ENCODE measurements around the gene TRIM54.
"Not testable (repeated sequence)": the region's sequence is repeated elsewhere in the genome, so short reads cannot be mapped to it uniquely, and the experiment has no call there.

Gene TRIM54

DNA sequence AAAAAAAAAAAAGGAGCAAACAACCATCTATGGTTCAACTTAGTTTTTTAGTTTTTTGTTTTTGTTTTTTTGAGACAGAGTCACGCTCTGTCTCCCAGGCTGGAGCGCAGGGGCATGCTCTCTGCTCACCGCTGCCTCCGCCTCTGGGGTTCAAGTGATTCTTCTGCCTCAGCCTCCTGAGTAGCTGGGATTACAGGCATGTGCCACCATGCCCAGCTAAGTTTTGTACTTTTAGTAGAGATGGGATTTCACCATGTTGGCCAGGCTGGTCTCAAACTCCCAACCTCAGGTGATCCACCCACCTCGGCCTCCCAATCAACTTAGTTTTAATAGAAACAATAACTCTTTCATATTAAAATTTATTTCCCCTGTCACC is 71.1 kb downstream of the TRIM54 start:
- H4K8ac ChIP-seq (ENCODE audit: low read depth, low read length); H2BK120ac ChIP-seq (ENCODE audit: low read depth, low read length); H4K5ac ChIP-seq (ENCODE audit: low read length); H3K79me1 ChIP-seq (ENCODE audit: low read length); H2BK5ac ChIP-seq (ENCODE audit: low read length); H3K9ac ChIP-seq (ENCODE audit: low read length); H3K4ac ChIP-seq (ENCODE audit: low read depth, low read length); H3K56ac ChIP-seq (ENCODE audit: low read length); DNase-seq; H3K23ac ChIP-seq (ENCODE audit: low read length); H3K27ac ChIP-seq (ENCODE audit: low read depth, low read length); H3K36me3 ChIP-seq (ENCODE audit: control insufficient read depth, insufficient read depth, low read length); H2BK15ac ChIP-seq (replicated peaks; ENCODE audit: low read depth); H3K4me1 ChIP-seq (ENCODE audit: control insufficient read depth, low read depth, low read length); H3K4me2 ChIP-seq (ENCODE audit: low read length); H2AK5ac ChIP-seq (ENCODE audit: low read length); H3K4me3 ChIP-seq (ENCODE audit: low read length); H3K27me3 ChIP-seq (ENCODE audit: insufficient read depth, low read length, poor library complexity); H3K18ac ChIP-seq (ENCODE audit: low read length): not testable (repeated sequence)
- WGBS (ENCODE audit: extremely low coverage, insufficient coverage, low lambda C conversion rate), result no CpG with 5 or more reads among the region's 5 CpGs
- peaks cover 52% of the 10 kb centered on the region for H3K79me2 ChIP-seq (ENCODE audit: control insufficient read depth, insufficient read depth, low read length)

- Histone ChIP-seq H3K79me2 (ENCODE audit: control insufficient read depth, insufficient read depth, low read length) (peaks cover 49% of the 10 kb centered on the region), H4K8ac (ENCODE audit: low read depth, low read length) (no peak overlapping the region), H3K79me1 (ENCODE audit: low read length) (peaks cover 7% of the 10 kb centered on the region), H4K5ac (ENCODE audit: low read length) (no peak overlapping the region), H2BK5ac (ENCODE audit: low read length) (no peak overlapping the region), H3K4me3 (ENCODE audit: low read length) (no peak overlapping the region), H3K18ac (ENCODE audit: low read length) (no peak overlapping the region), H3K4me1 (ENCODE audit: control insufficient read depth, low read depth, low read length) (no peaks in the 10 kb centered on the region), H3K23ac (ENCODE audit: low read length) (no peak overlapping the region), H3K27me3 (ENCODE audit: insufficient read depth, low read length, poor library complexity) (no peaks in the 10 kb centered on the region), H3K9ac (ENCODE audit: low read length) (no peak overlapping the region), H3K4me2 (ENCODE audit: low read length) (no peak overlapping the region), H3K27ac (ENCODE audit: low read depth, low read length) (no peak overlapping the region), H3K56ac (ENCODE audit: low read length) (no peak overlapping the region), H3K36me3 (ENCODE audit: control insufficient read depth, insufficient read depth, low read length) (no peaks in the 10 kb centered on the region), H2AK5ac (ENCODE audit: low read length) (no peak overlapping the region), H2BK120ac (ENCODE audit: low read depth, low read length) (no peak overlapping the region), H3K4ac (ENCODE audit: low read depth, low read length) (no peak overlapping the region), H2BK15ac (replicated peaks; ENCODE audit: low read depth) (no peak overlapping the region)
- DNase-seq, result peak; percentile 47
- no CpG with 5 or more reads among the region's 7 CpGs for WGBS (ENCODE audit: extremely low coverage, insufficient coverage, low lambda C conversion rate)
These were observed 71.8 kb downstream of the TRIM54 start for GRCh38 chr2:27353762-27354596.

DNA sequence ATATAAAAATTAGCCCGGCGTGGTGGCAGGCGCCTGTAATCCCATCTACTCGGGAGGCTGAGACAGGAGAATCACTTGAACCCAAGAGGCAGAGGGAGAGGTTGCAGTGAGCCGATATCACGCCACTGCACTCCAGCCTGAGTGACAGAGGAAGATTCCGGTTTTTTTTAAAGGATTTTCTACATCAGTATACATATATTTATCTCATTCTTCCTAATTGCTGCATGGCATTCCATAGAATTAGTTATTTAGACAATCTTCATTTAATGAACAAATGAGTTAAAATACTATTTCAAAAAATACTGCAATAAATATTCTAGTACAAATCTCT is 72.3 kb downstream of the TRIM54 start:
- Histone ChIP-seq H4K8ac (ENCODE audit: low read depth, low read length) (no peak overlapping the region), H3K4me3 (ENCODE audit: low read length) (no peak overlapping the region), H3K79me1 (ENCODE audit: low read length) (peaks cover 7% of the 10 kb centered on the region), H3K23ac (ENCODE audit: low read length) (no peak overlapping the region), H2AK5ac (ENCODE audit: low read length) (no peak overlapping the region), H3K4me1 (ENCODE audit: control insufficient read depth, low read depth, low read length) (no peaks in the 10 kb centered on the region), H3K4me2 (ENCODE audit: low read length) (no peak overlapping the region), H2BK120ac (ENCODE audit: low read depth, low read length) (no peak overlapping the region), H3K27me3 (ENCODE audit: insufficient read depth, low read length, poor library complexity) (no peaks in the 10 kb centered on the region), H3K4ac (ENCODE audit: low read depth, low read length) (no peak overlapping the region), H4K5ac (ENCODE audit: low read length) (no peak overlapping the region), H3K79me2 (ENCODE audit: control insufficient read depth, insufficient read depth, low read length) (peaks cover 49% of the 10 kb centered on the region), H3K36me3 (ENCODE audit: control insufficient read depth, insufficient read depth, low read length) (no peaks in the 10 kb centered on the region), H2BK5ac (ENCODE audit: low read length) (no peak overlapping the region), H3K56ac (ENCODE audit: low read length) (no peak overlapping the region), H3K9ac (ENCODE audit: low read length) (no peak overlapping the region), H3K27ac (ENCODE audit: low read depth, low read length) (no peak overlapping the region), H3K18ac (ENCODE audit: low read length) (no peak overlapping the region), H2BK15ac (replicated peaks; ENCODE audit: low read depth) (no peak overlapping the region)
- no CpG with 5 or more reads among the region's 7 CpGs for WGBS (ENCODE audit: extremely low coverage, insufficient coverage, low lambda C conversion rate)
- no peak for DNase-seq

DNA sequence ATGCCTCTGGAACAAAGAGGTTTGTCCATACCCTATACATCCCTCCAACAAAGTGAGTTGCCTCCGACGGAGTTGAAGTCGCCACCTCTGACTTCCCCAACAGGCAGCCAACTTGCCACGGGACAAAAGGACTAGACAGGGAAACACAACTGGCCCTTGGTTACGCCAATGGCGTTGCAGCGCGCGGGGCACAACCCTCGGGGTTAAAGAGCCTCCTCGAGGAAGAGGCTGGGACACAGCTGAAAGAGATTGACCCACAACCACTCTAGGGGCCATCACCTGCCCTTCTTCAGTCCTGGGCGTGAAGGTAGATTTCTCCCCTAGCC is 73.8 kb downstream of the TRIM54 start:
- H3K4me1 ChIP-seq (ENCODE audit: control insufficient read depth, low read depth, low read length), result no peaks in the 10 kb centered on the region
- H2BK5ac ChIP-seq (ENCODE audit: low read length), result peak overlapping the region; percentile 89
- H3K4ac ChIP-seq (ENCODE audit: low read depth, low read length), result peak overlapping the region; percentile 28
- H3K18ac ChIP-seq (ENCODE audit: low read length), result peak overlapping the region; percentile 15
- peak overlapping the region; percentile 98 for H3K56ac ChIP-seq (ENCODE audit: low read length)
- H3K9ac ChIP-seq (ENCODE audit: low read length), result peak overlapping the region; percentile 98
- peak overlapping the region; percentile 93 for H3K4me3 ChIP-seq (ENCODE audit: low read length)
- no peak overlapping the region for H3K23ac ChIP-seq (ENCODE audit: low read length)
- WGBS (ENCODE audit: extremely low coverage, insufficient coverage, low lambda C conversion rate), result no CpG with 5 or more reads among the region's 12 CpGs
- peak overlapping the region; percentile 22 for H2BK120ac ChIP-seq (ENCODE audit: low read depth, low read length)
- no peak overlapping the region for H4K8ac ChIP-seq (ENCODE audit: low read depth, low read length)
- peak; percentile 76 for DNase-seq
- H3K4me2 ChIP-seq (ENCODE audit: low read length), result peak overlapping the region; percentile 60
- peak overlapping the region; percentile 72 for H4K5ac ChIP-seq (ENCODE audit: low read length)
- H3K79me2 ChIP-seq (ENCODE audit: control insufficient read depth, insufficient read depth, low read length), result peaks cover 40% of the 10 kb centered on the region
- H3K27ac ChIP-seq (ENCODE audit: low read depth, low read length), result peak overlapping the region; percentile 100
- no peak overlapping the region for H2AK5ac ChIP-seq (ENCODE audit: low read length)
- H3K79me1 ChIP-seq (ENCODE audit: low read length), result peaks cover 7% of the 10 kb centered on the region
- no peaks in the 10 kb centered on the region for H3K36me3 ChIP-seq (ENCODE audit: control insufficient read depth, insufficient read depth, low read length)
- H2BK15ac ChIP-seq (replicated peaks; ENCODE audit: low read depth), result no peak overlapping the region
- H3K27me3 ChIP-seq (ENCODE audit: insufficient read depth, low read length, poor library complexity), result no peaks in the 10 kb centered on the region

DNA sequence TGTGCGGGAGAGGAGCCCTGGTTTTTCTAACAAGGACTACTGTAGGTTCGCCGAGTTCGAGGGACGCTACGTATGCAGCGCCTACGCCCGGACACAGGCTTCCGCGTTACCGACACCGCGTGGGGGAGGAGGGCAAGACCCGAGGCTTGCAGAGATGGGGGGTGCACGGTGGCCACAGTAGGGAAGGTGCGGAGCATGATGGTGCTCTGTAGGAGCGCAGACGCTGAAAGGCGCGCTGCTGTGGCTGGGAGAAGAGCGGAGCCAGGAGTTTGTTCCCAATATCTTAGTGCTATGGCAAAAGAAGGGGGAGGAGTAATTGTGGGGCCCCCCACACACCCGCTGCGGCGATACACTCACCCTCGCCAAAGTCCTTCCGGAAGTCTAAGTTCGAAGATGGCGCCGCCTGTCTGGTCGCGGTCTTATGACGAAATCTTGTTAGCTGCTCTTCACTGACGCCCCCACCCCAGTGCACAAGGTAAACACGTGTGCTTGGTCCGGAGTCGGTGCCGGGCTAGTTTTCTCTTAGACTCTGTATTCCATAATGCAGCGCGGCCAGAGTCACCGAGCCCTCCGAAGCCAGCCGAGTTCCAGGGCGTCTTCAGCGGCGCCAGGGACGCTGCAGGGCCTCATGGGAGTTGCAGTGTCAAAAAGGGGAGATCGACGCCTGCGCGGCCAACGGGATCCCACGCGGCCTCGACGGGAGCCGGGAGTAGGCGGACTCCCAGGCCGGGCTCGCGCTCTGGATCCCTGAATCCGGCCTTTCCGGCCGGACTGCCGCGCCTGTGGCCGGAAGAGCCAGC is 74.4 kb downstream of the TRIM54 start, which contains the start of gene GTF3C2:
GTF3C2 (minus strand) TSS at position 383 of the 800 bp plus-strand sequence. CDS start 13,210 bp downstream, outside the sequence.
- Histone ChIP-seq H3K9ac (ENCODE audit: low read length) (peak within 1 kb of the TSS; percentile 98), H3K4me1 (ENCODE audit: control insufficient read depth, low read depth, low read length) (no peaks in the 10 kb centered on the region), H3K23ac (ENCODE audit: low read length) (peak within 1 kb of the TSS; percentile 45), H3K27ac (ENCODE audit: low read depth, low read length) (peak within 1 kb of the TSS; percentile 100), H3K4ac (ENCODE audit: low read depth, low read length) (peak within 1 kb of the TSS; percentile 91), H3K56ac (ENCODE audit: low read length) (peak within 1 kb of the TSS; percentile 98), H3K27me3 (ENCODE audit: insufficient read depth, low read length, poor library complexity) (no peaks in the 10 kb centered on the region), H3K36me3 (ENCODE audit: control insufficient read depth, insufficient read depth, low read length) (no peaks in the 10 kb centered on the region), H2BK5ac (ENCODE audit: low read length) (peak within 1 kb of the TSS; percentile 90), H4K5ac (ENCODE audit: low read length) (peak within 1 kb of the TSS; percentile 72), H3K79me1 (ENCODE audit: low read length) (peaks cover 7% of the 10 kb centered on the region), H2BK15ac (replicated peaks; ENCODE audit: low read depth) (no peak within 1 kb of the TSS), H3K18ac (ENCODE audit: low read length) (peak within 1 kb of the TSS; percentile 97), H3K4me3 (ENCODE audit: low read length) (peak within 1 kb of the TSS; percentile 93), H3K4me2 (ENCODE audit: low read length) (peak within 1 kb of the TSS; percentile 85), H2AK5ac (ENCODE audit: low read length) (peak within 1 kb of the TSS; percentile 82), H2BK120ac (ENCODE audit: low read depth, low read length) (peak within 1 kb of the TSS; percentile 22), H4K8ac (ENCODE audit: low read depth, low read length) (peak within 1 kb of the TSS; percentile 98), H3K79me2 (ENCODE audit: control insufficient read depth, insufficient read depth, low read length) (peaks cover 36% of the 10 kb centered on the region)
- DNase-seq, result peak; percentile 100
- WGBS (ENCODE audit: extremely low coverage, insufficient coverage, low lambda C conversion rate), result no CpG with 5 or more reads among the region's 67 CpGs

Data from mesendoderm (in vitro differentiated cells).